ENCODE results near the gene CNR1. TPM values are rescaled to one million over a fixed set of nuclear protein-coding genes. Genes with fewer than 3 reads are reported as not detected.

Gene CNR1
- total RNA-seq, 1 experiment from 2014 or later: not detected

DNA sequence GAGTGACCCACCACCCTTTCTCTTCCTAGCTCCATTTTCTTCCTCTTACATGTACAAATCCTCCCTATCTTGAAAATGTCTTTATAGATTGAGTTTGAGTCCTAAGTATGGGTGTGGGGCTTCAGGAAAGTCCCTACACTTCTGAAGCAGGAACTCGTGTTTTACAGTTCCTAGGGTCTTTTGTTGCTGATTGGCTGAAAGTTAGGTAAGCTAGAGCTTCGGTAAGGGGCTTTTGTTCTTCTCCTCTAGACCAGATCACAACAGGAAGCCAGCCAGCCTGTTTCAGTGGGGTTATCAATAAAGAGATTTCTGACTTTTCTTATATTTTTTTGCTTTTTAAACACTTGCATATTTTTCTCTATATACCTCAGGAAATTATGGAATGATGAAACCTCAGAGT, 51.3 kb downstream of the CNR1 start (continued):
- TF ChIP-seq SIN3A (IDR thresholded peaks at IDR 0.05; ENCODE audit: low read depth) (no peak), EZH2phosphoT487 (IDR thresholded peaks at IDR 0.05; ENCODE audit: borderline replicate concordance) (no peak)

DNA sequence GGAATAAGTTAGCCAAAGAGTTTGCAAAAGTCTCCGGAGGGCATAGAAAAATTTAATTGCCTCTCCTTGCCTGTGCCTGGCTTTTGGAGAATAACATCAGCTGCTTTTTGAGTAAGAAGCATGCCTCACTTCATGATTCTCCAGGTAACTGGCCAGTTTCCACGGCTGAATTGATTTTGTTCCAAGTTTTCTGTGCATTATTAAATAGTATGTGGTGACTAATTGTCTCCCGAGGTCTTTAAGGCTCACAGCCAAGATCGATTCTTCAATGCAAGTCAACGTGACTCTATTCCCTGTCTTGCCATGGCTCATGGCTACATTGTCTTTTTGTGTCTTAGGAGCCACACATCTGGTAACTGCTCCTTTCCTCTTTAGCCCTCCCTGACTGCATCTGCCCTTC, 54.2 kb downstream of the CNR1 start:
- DNase-seq (ENCODE audit: low read depth, low spot score) (no peak), ATAC-seq (no peak)
- intact Hi-C loops (cut with micrococcal nuclease): no loop called here
- Histone ChIP-seq H3K9me3 (ENCODE audit: control insufficient read depth in 1 of 2, insufficient read depth in 1 of 2, low read depth in 1 of 2, low read length in 2 of 2) (no peaks in the 10 kb centered on the region), H3K79me2 (ENCODE audit: insufficient read depth, low read length) (no peaks in the 10 kb centered on the region), H3K9ac (ENCODE audit: low read length) (no peak overlapping the region), H3K4me1 (ENCODE audit: control insufficient read depth in 1 of 2, insufficient read depth in 2 of 2, low read length in 2 of 2) (no peaks in the 10 kb centered on the region), H4K20me1 (ENCODE audit: insufficient read depth) (no peaks in the 10 kb centered on the region), H3K36me3 (ENCODE audit: control insufficient read depth in 1 of 2, insufficient read depth in 2 of 2, low read length in 2 of 2) (no peaks in the 10 kb centered on the region), H3K27ac (ENCODE audit: low read depth, low read length) (no peak overlapping the region), H3K9me2 (ENCODE audit: insufficient read depth) (no peaks in the 10 kb centered on the region), H3K4me2 (ENCODE audit: low read length) (no peak overlapping the region), H2AFZ (ENCODE audit: low read depth, low read length, poor library complexity, severe bottlenecking) (no peak overlapping the region), H3K27me3 (ENCODE audit: insufficient read depth, low read length) (peaks cover 47% of the 10 kb centered on the region), H3K4me3 (replicated peaks in 1 of 2; ENCODE audit: low read depth in 1 of 2, low read length in 2 of 2) (no peak overlapping the region)
- no TSS peak for BruUV-seq (replicated peaks)
- RAD21 ChIA-PET (ENCODE audit: low non-redundant PET in 1 of 2, low total read pairs in 2 of 2, uncharacterized antibody in 2 of 2, unreplicated experiment in 2 of 2): no interaction called here
- CTCF ChIA-PET: no interaction called here
- TF ChIP-seq ZNF274 (IDR thresholded peaks at IDR 0.05; ENCODE audit: low read depth, low read length) (no peak), EGR1 (IDR thresholded peaks at IDR 0.05; ENCODE audit: low read depth) (no peak), ELF1 (IDR thresholded peaks at IDR 0.05; ENCODE audit: borderline replicate concordance, low read depth) (no peak), CEBPB (IDR thresholded peaks at IDR 0.05; ENCODE audit: low read depth) (no peak), FOSL1 (IDR thresholded peaks at IDR 0.05; ENCODE audit: low read depth) (no peak), POLR2AphosphoS5 (IDR thresholded peaks at IDR 0.05; ENCODE audit: low read depth, low read length) (no peak), YY1 (IDR thresholded peaks at IDR 0.05; ENCODE audit: extremely low read depth, insufficient replicate concordance, low read depth, low read length) (no peak), JUND (IDR thresholded peaks at IDR 0.05) (no peak), ZFX (IDR thresholded peaks at IDR 0.05) (no peak), TCF7L2 (IDR thresholded peaks at IDR 0.05; ENCODE audit: borderline replicate concordance, extremely low read depth, insufficient read depth, insufficient read length) (no peak)
- TF ChIP-seq, protein P1, sequence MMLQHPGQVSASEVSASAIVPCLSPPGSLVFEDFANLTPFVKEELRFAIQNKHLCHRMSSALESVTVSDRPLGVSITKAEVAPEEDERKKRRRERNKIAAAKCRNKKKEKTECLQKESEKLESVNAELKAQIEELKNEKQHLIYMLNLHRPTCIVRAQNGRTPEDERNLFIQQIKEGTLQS (IDR thresholded peaks at IDR 0.05): no peak
- POLR2A ChIA-PET: no interaction called here

Data from HCT116 (cell line).